ENCODE measurements around the gene COMMD10. TPM values are rescaled to one million over a fixed set of nuclear protein-coding genes. Genes with fewer than 3 reads are reported as not detected.

Gene COMMD10
- total and polyA plus RNA-seq, 2 of the 8 experiments (the other 6 are each of a cell fraction or from before 2014, with no cell fraction given), result 16.5 to 43.4 TPM

DNA sequence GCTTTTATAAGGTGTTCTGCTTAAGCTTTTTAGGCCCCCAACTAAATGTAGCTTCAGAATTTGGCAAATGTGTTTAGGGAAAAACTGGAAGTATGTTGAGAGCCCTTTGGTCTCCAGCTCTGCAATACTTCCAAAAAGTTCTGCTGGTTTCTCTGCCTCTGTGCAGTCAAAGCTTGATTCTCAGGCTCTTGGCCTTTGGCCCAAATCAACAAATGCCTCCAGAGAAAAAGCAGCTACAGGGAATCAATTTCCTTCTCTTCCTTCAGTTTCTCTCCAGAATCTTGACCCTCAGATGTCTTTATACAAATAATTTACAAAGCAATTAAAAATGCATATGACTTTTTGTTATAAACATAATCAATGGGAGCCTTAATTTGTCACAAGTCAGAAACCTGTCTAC, 235.7 kb downstream of the COMMD10 start:
- POLR2A ChIA-PET (ENCODE audit: partially characterized antibody), result no interaction called here
- Histone ChIP-seq H3K14ac (ENCODE audit: insufficient read length) (no peak overlapping the region), H3K9me3 (ENCODE audit: insufficient read depth in 2 of 2, low read depth in 1 of 2, low read length in 1 of 2) (no peaks in the 10 kb centered on the region)

More for the DNA sequence above, 235.7 kb downstream of the COMMD10 start:
- CTCF ChIA-PET (ENCODE audit: partially characterized antibody), result interaction anchor here (1.4 kb wide), 1 partner anchor 28 kb away, joined by 4 read pairs; no protein-coding TSS in a partner anchor
- Histone ChIP-seq H4K8ac (ENCODE audit: extremely low read depth, insufficient read depth, low read length) (no peak overlapping the region), H4K20me1 (replicated peaks in 1 of 2; ENCODE audit: control insufficient read depth in 1 of 2, insufficient read depth in 2 of 2, low read length in 2 of 2) (no peaks in the 10 kb centered on the region), H3K4me1 (replicated peaks in 1 of 4; ENCODE audit: control insufficient read depth in 3 of 4, insufficient read depth in 4 of 4, low read length in 3 of 4) (no peaks in the 10 kb centered on the region), H2BK12ac (ENCODE audit: low read depth, low read length) (no peak overlapping the region), H3K18ac (ENCODE audit: extremely low read depth, low read length) (no peak overlapping the region), H3K4me3 (ENCODE audit: extremely low read depth in 1 of 4, insufficient read depth in 2 of 4, low read depth in 3 of 4, low read length in 4 of 4) (no peak overlapping the region), H3K56ac (replicated peaks; ENCODE audit: insufficient read length, low read depth, low read length) (no peak overlapping the region), H2BK15ac (ENCODE audit: low read length) (no peak overlapping the region), H3K9ac (replicated peaks in 1 of 4; ENCODE audit: extremely low read depth in 1 of 4, low read depth in 3 of 4, low read length in 3 of 4) (no peak overlapping the region), H3K79me2 (ENCODE audit: control insufficient read depth in 1 of 2, insufficient read depth in 2 of 2, low read length in 2 of 2) (no peaks in the 10 kb centered on the region), H3K4ac (replicated peaks; ENCODE audit: insufficient read length, low read depth, low read length) (no peak overlapping the region), H4K91ac (replicated peaks; ENCODE audit: insufficient read length, low read length) (no peak overlapping the region), H3K27me3 (replicated peaks in 1 of 4; ENCODE audit: control insufficient read depth in 3 of 4, extremely low read depth in 1 of 4, insufficient read depth in 3 of 4, low read length in 3 of 4) (no peaks in the 10 kb centered on the region), H4K5ac (ENCODE audit: insufficient read length, low read depth, low read length) (no peak overlapping the region), H2BK5ac (ENCODE audit: low read depth, low read length) (no peak overlapping the region), H2AFZ (ENCODE audit: low read length) (no peak overlapping the region), H2BK20ac (ENCODE audit: low read length) (no peak overlapping the region), H3K27ac (ENCODE audit: low read depth, low read length) (no peak overlapping the region), H3K36me3 (ENCODE audit: control insufficient read depth in 2 of 4, insufficient read depth in 4 of 4, low read length in 3 of 4) (no peaks in the 10 kb centered on the region; a peak in 2 of 8 replicates), H2BK120ac (replicated peaks; ENCODE audit: low read depth, low read length) (no peak overlapping the region), H3K79me1 (ENCODE audit: low read depth, low read length) (no peaks in the 10 kb centered on the region), H2AK5ac (ENCODE audit: low read depth, low read length) (no peak overlapping the region), H3K23ac (ENCODE audit: insufficient read length) (no peak overlapping the region), H3K4me2 (ENCODE audit: insufficient read depth in 1 of 2, low read depth in 2 of 2, low read length in 2 of 2) (no peak overlapping the region), H3K23me2 (ENCODE audit: low read depth, low read length) (no peaks in the 10 kb centered on the region)
- FAIRE-seq (no peak), DNase-seq (ENCODE audit: low read depth in 1 of 2, low spot score in 2 of 2) (no peak)
- no peak for TF ChIP-seq HDAC6 (IDR thresholded peaks at IDR 0.05; ENCODE audit: low read depth, low read length)
- no peak for TF ChIP-seq ATF3 (IDR thresholded peaks at IDR 0.05; ENCODE audit: insufficient read depth, low read depth, low read length)
- TF ChIP-seq JUND (IDR thresholded peaks at IDR 0.05; ENCODE audit: low read length), result no peak
- no peak for TF ChIP-seq EP300 (IDR thresholded peaks at IDR 0.05; ENCODE audit: borderline replicate concordance in 1 of 2, low read depth in 2 of 2, low read length in 2 of 2)
- no peak for TF ChIP-seq BRCA1 (IDR thresholded peaks at IDR 0.05; ENCODE audit: low read depth, low read length)
- TF ChIP-seq CBX8 (IDR thresholded peaks at IDR 0.05; ENCODE audit: borderline replicate concordance, low read depth, low read length), result no peak
- TF ChIP-seq TEAD4 (IDR thresholded peaks at IDR 0.05; ENCODE audit: low read depth, low read length), result no peak
- TF ChIP-seq SP1 (IDR thresholded peaks at IDR 0.05; ENCODE audit: low read depth, low read length), result no peak
- no peak for TF ChIP-seq SIX5 (IDR thresholded peaks at IDR 0.05; ENCODE audit: low read depth, low read length)
- TF ChIP-seq TBP (IDR thresholded peaks at IDR 0.05; ENCODE audit: low read depth, low read length), result no peak
- TF ChIP-seq GABPA (IDR thresholded peaks at IDR 0.05; ENCODE audit: borderline replicate concordance, insufficient read depth, low read length), result no peak
- TF ChIP-seq, protein P1, sequence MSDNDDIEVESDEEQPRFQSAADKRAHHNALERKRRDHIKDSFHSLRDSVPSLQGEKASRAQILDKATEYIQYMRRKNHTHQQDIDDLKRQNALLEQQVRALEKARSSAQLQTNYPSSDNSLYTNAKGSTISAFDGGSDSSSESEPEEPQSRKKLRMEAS (IDR thresholded peaks at IDR 0.05), result no peak
- no peak for TF ChIP-seq YY1 (IDR thresholded peaks at IDR 0.05; ENCODE audit: low read depth, low read length)
- TF ChIP-seq ZNF274 (IDR thresholded peaks at IDR 0.05; ENCODE audit: borderline replicate concordance, extremely low read depth, low read length), result no peak
- TF ChIP-seq BCL11A (IDR thresholded peaks at IDR 0.05; ENCODE audit: low read depth in 2 of 2, low read length in 2 of 2), result no peak

Measured in H1 (cell line).